Psoas muscle (tissue), 8 donors: ENCODE results near the gene IRF9. TPM values are rescaled to one million over a fixed set of nuclear protein-coding genes. Genes with fewer than 3 reads are reported as not detected.

Experiments
- ATAC-seq, 4 donors: fragments of 200-7000 bp; cut with Tn5 transposase; one replicate each; pipeline ENCODE4 v1.9.1; 2020; ENCODE audit warnings: moderate library complexity in 3 of 4, mild to moderate bottlenecking in 2 of 4
- DNase-seq, 2 donors: peaks; one replicate each; pipeline ENCODE4 v3.0.0-alpha.2; 2020
- H3K27ac ChIP-seq: fragments of 200-600 bp; one replicate; pipeline ENCODE4 v1.8.0; 2022
- H3K27me3 ChIP-seq, 3 donors: fragments of 200-600 bp in 1 of 3; one replicate each; pipeline versions ENCODE4 v1.6.1 to v1.8.0; 2013 to 2022; ENCODE audit warnings: low read length in 2 of 3, mild to moderate bottlenecking in 2 of 3, moderate library complexity in 1 of 3; ENCODE audit not compliant: insufficient read depth in 3 of 3
- H3K36me3 ChIP-seq, 2 donors: fragments of 200-600 bp in 1 of 2; one replicate each; pipeline versions ENCODE4 v1.6.1 to v1.8.0; 2013 to 2022; ENCODE audit warnings: low read depth in 1 of 2, mild to moderate bottlenecking in 1 of 2, moderate library complexity in 1 of 2; ENCODE audit not compliant: insufficient read depth in 1 of 2
- H3K4me1 ChIP-seq: fragments of 200-600 bp; one replicate; pipeline ENCODE4 v1.8.0; 2022
- H3K4me3 ChIP-seq: fragments of 200-600 bp; one replicate; pipeline ENCODE4 v1.8.0; 2022; ENCODE audit warnings: mild to moderate bottlenecking
- H3K9me3 ChIP-seq: fragments of 200-600 bp; one replicate; pipeline ENCODE4 v1.8.0; 2022
- CTCF ChIP-seq: fragments of 200-600 bp; IDR thresholded peaks from one replicate; pipeline ENCODE4 v1.8.0; 2022; ENCODE audit warnings: antibody characterized with exemption
- WGBS, 3 donors: extraction: QIAGEN DNeasy Blood & Tissue Kit; methylation state at CpG; one replicate each; pipeline versions ENCODE4 v1.1.6 to v1.1.7; 2013; 5-methylcytosine and 5-hydroxymethylcytosine counted together
- intact Hi-C, 2 donors: fragments of 100-400 bp; cut with DNase I; formaldehyde crosslinking; loops; one replicate each; pipeline versions ENCODE4 v1.11.0 to v1.14.2; 2022
- polyA plus RNA-seq, 3 donors: library from polyadenylated mRNA; stranded (reverse); fragments of 200-250 nt; gene quantifications; one replicate each; pipeline ENCODE4 v1.2.3, GENCODE V29; 2013
- total RNA-seq, 4 donors: library from RNA; stranded (reverse); fragmentation: NEBNext Ultra II Directional in 2 of 4; extraction: Animal tissue kit (Norgen Biotek cat#: 25700) in 2 of 4; gene quantifications; one replicate each; pipeline versions ENCODE4 v1.2.1 to v1.2.4, GENCODE V29; 2021 to 2023
- donor health status: healthy with polysubstance abuse.
- donor health status: DM: no; HTN: no; CAD: no; lungs with moderate emphysema.
- donor health status: Bipolar disorder and iron deficiency.
- donor health status: healthy.
- donor health status: DM: yes; HTN: yes; CAD: no.
- donor health status: DM: no; HTN: no; CAD: no.
- donor health status: DM: no; HTN: no; CAD: no.
- donor health status: DM: yes; HTN: yes; CAD: no.

The IRF9 gene
- total and polyA plus RNA-seq, 7 donors = 7.9 to 21.6 (median 14.2) TPM

DNA sequence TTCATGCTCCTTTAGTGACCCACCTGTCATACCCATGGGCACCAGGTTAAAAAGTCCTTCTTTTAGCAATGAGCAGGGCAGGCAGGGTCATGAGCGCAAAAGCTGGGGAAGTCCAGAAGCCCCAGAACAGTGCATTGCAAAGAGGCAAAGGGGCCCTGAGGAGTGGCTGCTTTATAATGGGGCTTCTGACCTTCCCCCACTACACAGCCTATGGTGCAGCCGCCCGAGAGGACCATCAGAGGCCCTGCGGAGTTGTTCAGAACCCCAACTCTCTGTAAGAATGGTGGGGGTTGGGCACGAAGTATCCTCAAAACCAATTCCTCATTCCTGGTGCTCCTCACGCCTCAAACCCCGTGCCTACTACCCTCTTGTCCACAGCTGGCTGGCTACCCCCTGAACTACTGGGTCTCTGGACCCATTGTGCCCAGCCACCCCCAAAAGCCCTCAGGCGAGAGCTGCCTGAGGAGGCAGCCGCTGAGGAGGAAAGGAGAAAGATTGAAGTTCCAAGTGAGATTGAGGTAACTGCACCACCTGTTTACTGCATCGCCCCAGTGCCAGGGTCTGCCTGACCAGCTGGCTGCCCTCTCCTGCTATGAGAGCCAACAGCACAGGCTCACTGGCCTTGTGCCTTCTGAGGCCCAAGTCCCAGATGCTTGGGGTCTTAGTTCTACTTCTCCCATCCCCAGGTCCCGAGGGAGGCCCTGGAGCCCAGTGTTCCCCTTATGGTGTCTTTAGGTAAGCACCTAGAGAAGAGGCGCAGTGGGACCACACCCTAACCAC, 17.5 kb downstream of the IRF9 start:
- Histone ChIP-seq H3K4me1 (peaks cover 20% of the 10 kb centered on the region), H3K27me3 (no peaks in the 10 kb centered on the region), H3K9me3 (no peaks in the 10 kb centered on the region), H3K27ac (no peak overlapping the region), H3K4me3 (no peak overlapping the region), H3K36me3 (peaks cover 0 to 72% of the 10 kb centered on the region in 2 donors)
- no peak for ATAC-seq
- 71 to 80% (median 75%) methylated on average over 12 of the region's 12 CpGs for WGBS, 3 donors
- no peak for TF ChIP-seq CTCF
- DNase-seq = peak in 1 of 2 donors; percentile 35
- intact Hi-C loops = no loop called here

GRCh38 chr14:24179294-24179960, 18.4 kb downstream of the IRF9 start:
- H3K27me3 ChIP-seq = no peaks in the 10 kb centered on the region
- no peaks in the 10 kb centered on the region for H3K9me3 ChIP-seq
- peak overlapping the region; percentile 79 for H3K27ac ChIP-seq
- peaks cover 0 to 80% of the 10 kb centered on the region in 2 donors for H3K36me3 ChIP-seq
- DNase-seq (peak in 1 of 2 donors; percentile 41), ATAC-seq (peak in 3 of 4 donors; percentile 12 to 59 (median 27))
- 71 to 82% (median 77%) methylated on average over 14 of the region's 14 CpGs for WGBS, 3 donors
- H3K4me1 ChIP-seq = peaks cover 20% of the 10 kb centered on the region
- intact Hi-C loops = no loop called here
- TF ChIP-seq CTCF = no peak
- H3K4me3 ChIP-seq = no peak overlapping the region

DNA sequence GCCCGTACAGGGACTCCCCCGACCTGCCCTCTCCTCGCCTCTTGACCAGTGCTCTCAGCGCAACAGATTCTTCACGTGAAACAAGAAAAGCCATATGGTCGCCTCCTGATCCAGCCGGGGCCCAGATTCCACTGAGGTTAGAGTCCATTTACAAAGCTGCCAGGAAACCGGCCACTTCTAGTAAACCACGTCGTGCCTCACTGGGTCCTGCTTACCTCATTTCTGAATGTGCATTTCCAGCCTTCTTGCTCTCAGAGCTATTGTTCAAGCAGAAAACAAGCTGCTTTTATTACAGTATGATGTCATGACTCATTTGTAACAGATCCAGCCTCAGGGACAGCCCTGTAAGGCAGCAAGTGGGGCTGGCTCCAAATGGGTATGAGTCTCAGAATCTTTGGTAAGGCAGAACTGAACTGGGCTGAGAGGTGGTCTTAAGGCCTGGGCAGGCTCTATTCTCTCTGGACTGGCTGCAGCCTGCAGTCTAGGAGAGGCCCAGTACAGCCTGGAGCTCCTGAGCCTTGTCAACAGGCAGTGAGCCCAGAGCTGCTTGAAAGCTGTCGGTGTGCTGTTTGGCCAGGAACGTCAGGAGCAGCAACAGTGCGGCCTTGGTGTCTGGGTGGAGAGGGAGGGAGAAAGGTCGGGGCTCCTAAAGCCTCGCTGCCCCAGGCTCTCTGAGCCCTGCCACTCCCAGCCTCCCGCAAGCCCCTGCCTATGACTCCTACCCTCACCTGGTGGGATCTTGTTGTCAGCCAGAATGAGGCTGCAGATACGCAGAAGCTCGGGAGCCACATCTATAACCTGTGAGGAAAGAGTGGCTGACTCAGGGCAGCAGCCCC, 19.1 kb downstream of the IRF9 start:
- DNase-seq (peak in 1 of 2 donors; percentile 43), ATAC-seq (peak; percentile 65 to 76 (median 70))
- intact Hi-C loops = no loop called here
- no peak overlapping the region for H3K4me3 ChIP-seq
- peaks cover 20% of the 10 kb centered on the region for H3K4me1 ChIP-seq
- 46 to 71% (median 61%) methylated on average over 18 of the region's 18 CpGs for WGBS, 3 donors
- no peaks in the 10 kb centered on the region for H3K9me3 ChIP-seq
- TF ChIP-seq CTCF = no peak
- no peaks in the 10 kb centered on the region for H3K27me3 ChIP-seq
- H3K27ac ChIP-seq = peak overlapping the region; percentile 79
- peaks cover under 1 to 88% of the 10 kb centered on the region in 2 donors for H3K36me3 ChIP-seq

- TF ChIP-seq CTCF = no peak
- Histone ChIP-seq H3K4me1 (peaks cover 20% of the 10 kb centered on the region), H3K36me3 (peaks cover 4 to 96% of the 10 kb centered on the region in 2 donors), H3K27me3 (no peaks in the 10 kb centered on the region), H3K9me3 (no peaks in the 10 kb centered on the region), H3K4me3 (no peak overlapping the region), H3K27ac (no peak overlapping the region)
- ATAC-seq (no peak), DNase-seq (peak in 1 of 2 donors; percentile 46)
- 88 to 89% (median 88%) methylated on average over 19 of the region's 19 CpGs for WGBS, 3 donors
- intact Hi-C loops = no loop called here
These were observed 20.5 kb downstream of the IRF9 start for GRCh38 chr14:24181371-24182077.
